ENCODE data around the gene VAC14. TPM values are rescaled to one million over a fixed set of nuclear protein-coding genes. Genes with fewer than 3 reads are reported as not detected.

VAC14 gene
- total and polyA plus RNA-seq, 4 donors, result 27.6 to 60.8 (median 50.9) TPM

DNA sequence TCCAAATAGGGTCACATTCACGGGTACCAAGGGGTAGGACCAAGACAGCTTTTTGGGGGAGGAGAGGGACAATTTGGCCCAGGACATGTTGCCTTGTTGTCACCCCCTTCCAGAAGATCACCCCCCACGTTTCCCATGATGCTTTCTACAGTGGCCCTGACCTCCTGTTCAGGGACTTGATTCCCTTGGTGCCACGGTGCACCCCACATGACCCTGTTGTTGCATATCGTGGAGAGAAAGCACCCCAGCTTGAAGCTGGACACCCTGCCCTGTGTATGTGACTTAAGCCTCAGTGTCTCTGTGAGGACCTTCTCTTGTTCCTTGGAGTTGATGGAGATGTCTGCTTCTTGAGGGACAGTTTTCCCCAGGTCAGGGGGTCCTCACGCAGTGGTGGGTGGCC lies 142.0 kb downstream of the VAC14 start:
- Histone ChIP-seq H3K27ac (ENCODE audit: low read depth in 1 of 2, low read length in 1 of 2) (no peak overlapping the region), H3K27me3 (ENCODE audit: control insufficient read depth in 3 of 3, insufficient read depth in 3 of 3, low read length in 2 of 3) (no peaks in the 10 kb centered on the region), H3K4me1 (ENCODE audit: control insufficient read depth in 5 of 5, insufficient read depth in 5 of 5, low read length in 5 of 5) (peaks cover 0 to 2% (median 0%) of the 10 kb centered on the region in 5 donors), H3K36me3 (ENCODE audit: control insufficient read depth in 4 of 4, insufficient read depth in 4 of 4, low read length in 4 of 4) (peaks cover 0 to 17% (median 8%) of the 10 kb centered on the region in 4 donors), H3K9me3 (ENCODE audit: control insufficient read depth in 4 of 4, insufficient read depth in 3 of 4, low read length in 3 of 4) (no peaks in the 10 kb centered on the region), H3K9ac (ENCODE audit: insufficient read depth in 1 of 2, low read length in 2 of 2) (no peak overlapping the region), H3K4me3 (no peak overlapping the region)
- 88 to 92% methylated on average over 5 of the region's 5 CpGs for WGBS, 2 donors
- no peak for TF ChIP-seq CTCF (IDR thresholded peaks at IDR 0.05; ENCODE audit: control extremely low read depth, extremely low read depth)
- no peak for ATAC-seq (ENCODE audit: insufficient read depth, low FRiP score)
- DNase-seq, result no peak

DNA sequence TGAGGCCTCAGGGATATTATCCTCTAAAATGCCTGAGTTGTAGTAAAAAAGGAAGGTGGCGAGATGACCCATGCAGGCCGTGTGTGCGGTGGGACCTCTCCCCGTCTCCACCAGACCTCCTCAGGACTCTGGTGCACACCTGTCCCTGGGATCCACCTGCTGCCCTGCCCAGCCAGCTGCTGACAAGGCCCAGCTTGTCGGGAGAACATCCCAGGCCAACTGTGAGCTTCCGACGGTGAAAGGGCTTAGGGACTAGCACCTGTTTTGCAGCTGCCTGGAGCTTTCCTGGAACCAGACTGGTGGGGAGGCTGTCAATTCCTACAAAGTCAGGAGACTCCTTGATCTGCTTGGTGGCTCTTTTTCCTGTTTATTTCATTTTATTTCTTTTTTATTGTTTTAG lies 143.0 kb downstream of the VAC14 start:
- no peak overlapping the region for H3K4me3 ChIP-seq
- no peak overlapping the region for H3K9ac ChIP-seq (ENCODE audit: insufficient read depth in 1 of 2, low read length in 2 of 2)
- no peaks in the 10 kb centered on the region for H3K27me3 ChIP-seq (ENCODE audit: control insufficient read depth in 3 of 3, insufficient read depth in 3 of 3, low read length in 2 of 3)
- ATAC-seq (ENCODE audit: insufficient read depth, low FRiP score) (no peak), DNase-seq (no peak)
- 93 to 94% methylated on average over 7 of the region's 7 CpGs for WGBS, 2 donors
- H3K9me3 ChIP-seq (ENCODE audit: control insufficient read depth in 4 of 4, insufficient read depth in 3 of 4, low read length in 3 of 4), result no peaks in the 10 kb centered on the region
- TF ChIP-seq CTCF (IDR thresholded peaks at IDR 0.05; ENCODE audit: control extremely low read depth, extremely low read depth), result no peak
- no peak overlapping the region for H3K27ac ChIP-seq (ENCODE audit: low read depth in 1 of 2, low read length in 1 of 2)
- H3K4me1 ChIP-seq (ENCODE audit: control insufficient read depth in 5 of 5, insufficient read depth in 5 of 5, low read length in 5 of 5), result peaks cover 0 to 4% (median 0%) of the 10 kb centered on the region in 5 donors
- peaks cover 0 to 7% (median 1%) of the 10 kb centered on the region in 4 donors for H3K36me3 ChIP-seq (ENCODE audit: control insufficient read depth in 4 of 4, insufficient read depth in 4 of 4, low read length in 4 of 4)

DNA sequence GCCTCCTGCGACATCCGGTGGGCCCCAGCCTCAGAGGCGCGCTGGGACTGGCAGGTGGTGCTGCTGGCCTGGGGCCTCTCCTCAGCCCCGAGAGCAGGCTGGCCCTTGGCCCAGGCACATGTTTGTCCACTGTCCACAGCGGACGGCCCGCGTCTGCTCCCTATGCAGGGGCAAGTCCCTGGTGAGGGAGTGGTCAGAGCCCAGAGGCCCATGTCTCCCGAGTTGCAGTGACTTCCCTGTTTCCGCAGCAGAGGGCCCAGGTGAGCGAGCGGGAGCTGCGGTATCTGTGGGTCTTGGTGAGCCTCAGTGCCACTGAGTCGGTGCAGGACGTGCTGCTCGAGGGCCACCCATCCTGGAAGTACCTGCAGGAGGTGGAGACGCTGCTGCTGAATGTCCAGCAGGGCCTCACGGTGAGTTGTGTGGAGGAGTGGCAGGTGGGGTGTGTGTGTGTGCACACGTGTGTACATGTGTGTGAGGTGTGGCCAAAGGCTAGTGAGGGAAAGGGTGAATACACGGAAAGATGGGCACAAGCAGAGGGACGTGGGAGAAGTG lies 144.2 kb downstream of the VAC14 start:
- H3K9me3 ChIP-seq (ENCODE audit: control insufficient read depth in 4 of 4, insufficient read depth in 3 of 4, low read length in 3 of 4), result no peaks in the 10 kb centered on the region
- H3K4me1 ChIP-seq (ENCODE audit: control insufficient read depth in 5 of 5, insufficient read depth in 5 of 5, low read length in 5 of 5), result peaks cover 0 to 4% (median 0%) of the 10 kb centered on the region in 5 donors
- no peak overlapping the region for H3K4me3 ChIP-seq
- H3K36me3 ChIP-seq (ENCODE audit: control insufficient read depth in 4 of 4, insufficient read depth in 4 of 4, low read length in 4 of 4), result peaks cover 0 to 2% (median 0%) of the 10 kb centered on the region in 4 donors
- H3K27ac ChIP-seq (ENCODE audit: low read depth in 1 of 2, low read length in 1 of 2), result no peak overlapping the region
- WGBS, 2 donors, result 71 to 78% methylated on average over 22 of the region's 22 CpGs
- no peaks in the 10 kb centered on the region for H3K27me3 ChIP-seq (ENCODE audit: control insufficient read depth in 3 of 3, insufficient read depth in 3 of 3, low read length in 2 of 3)
- no peak overlapping the region for H3K9ac ChIP-seq (ENCODE audit: insufficient read depth in 1 of 2, low read length in 2 of 2)
- ATAC-seq (ENCODE audit: insufficient read depth, low FRiP score) (no peak), DNase-seq (no peak)
- TF ChIP-seq CTCF (IDR thresholded peaks at IDR 0.05; ENCODE audit: control extremely low read depth, extremely low read depth), result no peak

All from lung (tissue), 12 donors.